Cortex of kidney (tissue), 1 donor: Measurements from ENCODE around the gene PPP1R37.

ENCODE experiments used
- DNase-seq: peaks from one replicate; lab custom pipeline; 2025; lab: John Stamatoyannopoulos, UW

Gene PPP1R37, protein sequence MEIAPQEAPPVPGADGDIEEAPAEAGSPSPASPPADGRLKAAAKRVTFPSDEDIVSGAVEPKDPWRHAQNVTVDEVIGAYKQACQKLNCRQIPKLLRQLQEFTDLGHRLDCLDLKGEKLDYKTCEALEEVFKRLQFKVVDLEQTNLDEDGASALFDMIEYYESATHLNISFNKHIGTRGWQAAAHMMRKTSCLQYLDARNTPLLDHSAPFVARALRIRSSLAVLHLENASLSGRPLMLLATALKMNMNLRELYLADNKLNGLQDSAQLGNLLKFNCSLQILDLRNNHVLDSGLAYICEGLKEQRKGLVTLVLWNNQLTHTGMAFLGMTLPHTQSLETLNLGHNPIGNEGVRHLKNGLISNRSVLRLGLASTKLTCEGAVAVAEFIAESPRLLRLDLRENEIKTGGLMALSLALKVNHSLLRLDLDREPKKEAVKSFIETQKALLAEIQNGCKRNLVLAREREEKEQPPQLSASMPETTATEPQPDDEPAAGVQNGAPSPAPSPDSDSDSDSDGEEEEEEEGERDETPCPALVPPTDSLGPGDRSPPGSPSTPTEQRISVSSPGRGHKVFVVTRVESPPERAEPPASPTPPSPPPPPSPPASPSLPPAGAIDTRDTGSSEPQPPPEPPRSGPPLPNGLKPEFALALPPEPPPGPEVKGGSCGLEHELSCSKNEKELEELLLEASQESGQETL

DNA sequence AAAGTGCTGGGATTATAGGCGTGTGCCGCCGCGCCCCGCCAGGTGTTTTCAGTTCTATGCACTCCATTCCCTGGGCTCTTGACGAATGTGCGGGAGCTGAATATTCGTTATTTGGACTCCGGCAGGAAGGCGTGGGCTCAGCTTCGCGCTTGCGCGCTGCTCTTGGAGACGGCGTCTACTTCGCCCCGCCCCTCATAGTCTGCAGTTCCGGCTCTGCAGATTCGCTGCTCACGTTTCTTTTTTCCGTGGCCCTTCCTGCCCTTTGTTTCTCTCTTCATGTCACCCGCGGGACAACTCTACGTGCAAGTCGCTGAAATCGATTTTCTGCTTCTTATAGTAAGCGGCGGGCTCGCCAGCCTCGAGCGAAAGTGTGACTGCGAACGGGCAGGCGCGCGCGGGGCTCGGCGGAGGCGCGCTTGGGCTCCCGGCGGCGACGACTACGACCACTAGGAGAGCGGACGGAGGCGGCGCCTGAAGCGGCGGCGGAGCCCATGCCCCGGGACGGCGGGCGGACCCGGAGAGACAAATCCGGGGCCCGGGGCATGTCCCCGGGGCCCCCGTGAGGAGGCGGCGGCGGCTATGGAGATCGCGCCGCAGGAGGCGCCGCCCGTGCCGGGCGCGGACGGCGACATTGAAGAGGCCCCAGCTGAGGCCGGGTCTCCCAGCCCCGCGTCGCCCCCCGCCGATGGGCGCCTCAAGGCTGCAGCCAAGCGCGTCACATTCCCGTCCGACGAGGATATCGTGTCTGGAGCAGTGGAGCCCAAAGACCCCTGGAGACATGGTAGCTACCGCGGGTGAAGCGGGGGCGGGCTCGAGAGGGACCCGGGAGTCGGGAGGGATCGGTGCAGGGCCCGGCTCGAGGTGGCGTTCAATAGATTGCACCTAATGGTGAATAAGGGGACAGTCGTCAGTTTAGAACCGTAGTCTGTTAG, at the start of gene PPP1R37:
TSS of gene PPP1R37 (plus strand) at position 433 of the 932 bp plus-strand sequence. CDS start at position 580, 147 bp downstream.
- no peak for DNase-seq

DNA sequence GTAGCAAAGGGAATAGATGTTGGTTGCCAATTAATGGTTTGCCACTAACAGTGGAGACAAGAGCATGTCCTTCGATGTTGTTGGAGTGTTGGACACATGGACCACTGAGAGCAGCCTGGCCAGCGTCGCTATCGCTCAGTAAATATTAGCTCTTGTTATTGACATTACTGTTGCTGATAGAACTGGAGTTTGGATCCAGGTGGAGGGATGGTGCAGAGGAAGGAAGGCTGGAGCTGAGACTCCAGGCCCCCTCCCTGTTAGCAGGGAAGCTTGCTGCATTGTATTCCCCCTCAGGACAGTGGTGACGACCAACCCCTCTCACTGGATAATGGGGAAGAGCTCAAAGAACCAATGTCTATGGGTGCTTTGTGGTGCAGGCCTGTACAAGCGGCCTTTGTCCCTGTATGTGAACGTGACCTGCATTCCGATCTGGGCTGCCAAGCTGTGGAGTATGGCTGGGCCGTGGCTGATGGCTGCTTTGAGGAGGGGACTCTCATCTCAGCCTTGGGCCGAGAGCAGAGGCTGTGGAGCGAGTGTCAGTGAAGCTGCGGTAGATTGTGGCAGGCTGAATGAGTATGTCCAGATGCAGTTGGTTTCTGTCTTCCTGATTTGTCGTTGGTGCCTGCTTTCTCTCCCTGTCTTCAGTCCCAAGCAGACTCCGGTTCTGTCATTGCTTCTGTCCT, 47.2 kb upstream of the PPP1R37 start:
- no peak for DNase-seq

DNA sequence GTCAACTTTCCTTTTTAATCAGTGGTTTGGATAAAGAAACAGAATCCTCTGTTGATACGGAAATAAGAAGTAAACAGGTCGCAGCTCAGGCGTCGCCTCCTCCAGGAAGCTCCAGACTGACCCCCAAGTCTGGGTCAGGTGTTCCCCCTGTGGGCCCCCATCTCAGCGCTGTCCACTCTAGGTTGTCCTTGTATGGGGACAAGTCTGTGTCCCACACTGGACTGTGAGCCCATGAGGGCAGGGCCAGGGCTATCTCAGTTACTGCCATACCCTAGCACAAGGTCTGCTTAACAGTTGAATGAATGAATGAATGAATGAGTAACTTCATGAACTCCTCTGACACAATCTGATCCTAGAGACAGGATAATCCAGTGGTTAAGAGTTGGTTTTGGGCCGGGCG, 46.6 kb upstream of the PPP1R37 start:
- DNase-seq: no peak

DNA sequence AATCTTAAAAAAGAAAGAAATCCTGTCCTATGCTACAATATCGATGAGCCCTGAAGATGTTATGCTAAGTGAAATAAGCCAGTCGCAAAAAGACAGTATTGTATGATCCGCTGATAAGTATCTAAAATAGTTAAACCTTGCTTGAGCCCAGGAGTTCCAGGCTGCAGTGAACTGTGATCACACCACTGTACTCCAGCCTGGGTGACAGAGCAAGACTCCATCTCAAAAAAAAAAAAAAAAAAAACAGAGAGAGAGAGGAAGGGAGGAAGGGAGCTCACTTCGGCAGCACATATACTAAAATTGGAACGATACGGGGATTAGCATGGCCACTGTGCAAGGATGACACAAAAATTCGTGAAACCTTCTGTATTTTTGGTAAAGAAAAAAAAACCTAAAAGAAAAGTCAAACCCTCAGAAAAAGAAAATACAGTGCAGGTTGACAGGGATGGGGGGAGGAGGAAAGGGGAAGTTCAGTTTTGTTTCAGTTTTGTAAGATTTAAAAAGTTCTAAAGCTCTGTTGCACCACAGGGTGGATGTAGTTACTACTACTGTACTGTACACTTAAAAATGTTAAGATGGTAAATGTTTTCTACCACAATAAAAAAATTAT, 45.7 kb upstream of the PPP1R37 start:
- no peak for DNase-seq

DNA sequence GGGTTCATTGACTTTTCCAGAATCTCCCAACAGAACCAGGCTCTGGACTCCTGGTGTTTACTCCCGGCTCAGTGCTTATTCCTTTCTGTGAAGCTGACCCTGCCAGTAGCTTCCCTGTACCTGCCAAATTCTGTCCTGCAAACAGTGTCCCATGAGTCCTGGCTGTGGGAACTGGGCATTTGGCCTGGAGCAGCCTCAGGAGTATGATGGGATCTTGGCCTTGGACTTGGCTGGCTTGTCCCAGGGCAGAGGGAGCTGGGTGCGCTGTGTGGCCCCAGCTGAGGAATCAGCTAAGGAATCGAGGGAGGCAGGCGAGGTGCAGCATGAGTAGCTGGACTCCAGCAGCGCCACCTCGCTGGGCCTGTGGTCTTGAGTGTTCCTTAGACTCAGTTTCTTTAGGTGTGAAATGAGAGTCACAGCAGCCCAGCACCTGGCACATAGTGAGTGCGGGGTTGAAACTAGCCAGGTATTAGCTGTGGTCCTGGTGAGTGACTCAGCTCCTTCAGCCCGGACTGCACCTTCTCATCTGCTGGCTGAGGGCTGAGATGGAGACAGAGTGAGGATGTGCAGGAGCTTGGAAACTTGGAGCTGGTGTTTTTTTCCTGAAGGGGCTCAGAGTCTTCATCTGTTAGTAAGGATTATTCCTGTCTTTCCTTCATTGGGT, 43.8 kb upstream of the PPP1R37 start:
- no peak for DNase-seq

DNA sequence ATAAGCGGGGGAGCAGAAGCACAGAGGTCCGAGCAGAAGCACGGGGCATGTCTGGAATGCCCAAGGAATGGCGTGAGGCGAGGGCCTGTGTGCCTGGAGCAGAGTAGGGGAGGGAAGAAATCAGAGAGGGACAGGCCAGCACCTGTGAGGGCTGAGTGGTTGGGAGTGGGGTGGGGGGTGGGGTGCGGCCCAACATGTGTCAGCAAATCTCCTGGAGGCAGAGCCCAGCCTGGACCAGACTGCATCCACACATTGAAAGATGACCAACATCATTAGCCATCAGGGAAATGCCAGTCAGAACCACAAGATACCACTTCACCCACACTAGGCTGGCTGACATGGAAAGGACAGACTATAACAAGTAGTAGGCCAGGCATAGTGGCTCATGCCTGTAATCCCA, 42.9 kb upstream of the PPP1R37 start:
- DNase-seq: no peak

DNA sequence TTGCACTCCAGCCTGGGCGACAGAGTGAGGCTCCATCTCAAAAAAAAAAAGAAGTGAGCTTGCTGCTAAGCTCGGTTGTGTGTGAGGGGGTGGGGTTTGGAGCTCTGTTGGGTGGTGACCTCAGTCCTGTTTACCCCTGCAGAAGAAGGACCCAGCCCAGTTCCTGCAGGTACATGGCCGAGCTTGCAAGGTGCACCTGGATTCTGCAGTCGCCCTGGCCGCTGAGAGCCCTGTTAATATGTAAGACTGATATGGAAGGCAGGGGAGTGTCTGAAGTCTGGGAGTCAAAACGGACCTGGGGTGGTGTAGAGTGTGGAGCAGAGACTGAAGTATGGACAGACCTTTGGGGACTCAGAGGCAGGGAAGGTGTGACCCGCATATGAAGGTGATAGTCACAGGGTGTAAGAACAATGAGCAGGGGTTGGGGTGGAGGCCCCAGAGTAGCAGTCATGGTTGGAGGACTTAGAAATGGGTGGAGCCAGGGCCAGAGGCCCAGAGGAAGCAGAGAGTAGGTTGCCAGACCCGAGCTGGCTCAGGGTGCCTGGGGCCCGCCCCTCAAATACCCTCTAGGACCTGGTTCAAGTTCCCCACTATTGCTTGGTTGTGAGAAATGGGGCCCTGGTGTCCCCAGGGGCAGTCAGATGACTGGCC, 40.9 kb upstream of the PPP1R37 start:
- DNase-seq: no peak

DNA sequence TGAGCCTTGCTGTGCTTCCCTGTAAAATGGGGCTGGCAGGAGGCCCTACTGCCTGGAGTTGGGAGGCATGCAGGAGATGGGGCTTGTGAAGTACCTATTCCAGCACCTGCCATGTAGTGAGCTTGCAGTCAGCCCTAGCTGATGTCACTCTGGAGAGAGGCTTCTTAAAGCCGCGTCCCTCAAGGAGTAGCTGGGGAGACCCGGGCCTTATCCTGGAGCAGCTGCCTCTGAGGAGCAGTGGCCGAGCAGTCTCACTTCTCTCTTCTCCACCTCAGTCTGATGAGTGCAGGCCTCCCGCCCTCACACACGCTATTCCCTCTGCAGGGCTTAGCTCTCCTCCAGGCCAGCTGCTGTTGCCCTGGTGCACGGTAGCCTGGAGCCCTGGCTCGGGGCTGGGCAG, 36.1 kb upstream of the PPP1R37 start:
- no peak for DNase-seq

DNA sequence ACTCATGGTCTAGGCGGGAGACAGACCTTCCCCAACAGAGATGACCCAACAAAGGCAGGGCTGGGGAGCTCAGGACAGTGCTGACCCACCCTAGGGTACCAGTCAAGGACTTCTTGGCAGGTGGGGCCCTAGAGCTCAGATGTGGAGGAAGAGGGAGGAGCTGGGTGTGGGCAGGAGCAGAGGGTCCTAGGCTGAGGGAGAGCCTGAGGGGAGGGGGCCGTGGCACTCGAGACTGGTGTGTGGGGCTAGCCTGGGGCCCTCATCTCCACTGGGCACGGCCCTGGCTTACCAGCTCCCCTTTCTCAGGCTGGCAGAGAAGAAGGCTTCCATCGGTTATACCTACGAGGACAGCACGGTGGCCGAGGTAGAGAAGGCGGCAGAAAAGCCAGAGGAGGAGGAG, 35.5 kb upstream of the PPP1R37 start:
- DNase-seq: no peak

DNA sequence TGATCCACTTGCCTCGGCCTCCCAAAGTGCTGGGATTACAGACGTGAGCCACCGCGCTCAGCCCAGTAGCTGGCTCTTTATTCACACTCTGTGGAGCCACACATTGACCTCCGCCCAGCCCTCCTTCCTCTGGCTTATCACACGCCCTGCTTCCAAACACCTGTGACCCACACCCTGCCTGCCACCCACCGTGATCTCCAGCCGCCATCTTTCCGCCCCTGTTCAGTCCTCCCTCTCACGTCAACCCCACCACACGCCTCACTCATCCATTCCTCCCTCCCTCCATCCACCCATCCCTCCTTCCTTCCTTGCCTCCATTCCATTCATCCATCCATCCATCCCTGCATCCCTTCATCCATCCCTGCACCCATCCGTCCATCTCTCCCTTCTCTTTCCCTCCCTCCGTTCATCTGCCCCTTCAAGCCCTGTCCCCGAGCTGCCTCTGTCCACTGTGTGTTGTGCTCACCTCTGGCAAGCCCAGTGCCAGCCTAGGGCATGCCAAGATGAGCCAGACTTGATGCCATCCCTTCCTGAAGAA, 34.3 kb upstream of the PPP1R37 start:
- DNase-seq: no peak

DNA sequence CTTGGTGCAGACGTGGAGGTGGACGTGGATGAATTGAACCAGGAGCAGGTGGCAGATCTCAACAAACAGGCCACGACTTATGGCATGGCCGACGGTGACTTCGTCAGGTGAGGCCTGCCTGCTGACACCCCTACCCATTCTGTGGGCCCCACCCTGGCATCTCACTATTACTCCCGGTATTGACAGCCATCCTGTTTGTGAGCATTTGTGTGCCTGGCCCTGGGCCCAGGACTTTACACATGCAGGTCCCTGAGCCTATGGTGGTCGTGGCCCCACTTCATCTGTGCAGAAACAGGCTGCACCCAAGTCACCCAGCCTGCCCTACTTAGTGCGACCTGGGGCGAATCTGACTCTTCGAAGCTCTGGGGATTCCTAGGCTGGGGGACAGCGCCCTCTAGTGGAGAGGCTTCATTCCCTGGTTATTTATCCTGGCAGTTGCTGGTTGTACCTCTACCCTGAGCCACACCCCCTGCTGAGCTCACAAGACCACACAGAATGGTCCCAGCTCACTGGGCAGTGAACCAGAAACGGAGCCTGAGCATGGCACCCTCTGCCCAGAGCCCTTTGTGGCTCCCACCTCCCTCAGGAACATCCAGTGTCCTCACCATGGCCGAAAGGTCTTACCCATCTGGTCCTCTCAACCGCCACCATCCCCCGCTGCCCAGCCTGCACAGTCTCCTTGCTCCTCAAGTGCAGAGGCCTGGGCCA, 33.6 kb upstream of the PPP1R37 start:
- no peak for DNase-seq

DNA sequence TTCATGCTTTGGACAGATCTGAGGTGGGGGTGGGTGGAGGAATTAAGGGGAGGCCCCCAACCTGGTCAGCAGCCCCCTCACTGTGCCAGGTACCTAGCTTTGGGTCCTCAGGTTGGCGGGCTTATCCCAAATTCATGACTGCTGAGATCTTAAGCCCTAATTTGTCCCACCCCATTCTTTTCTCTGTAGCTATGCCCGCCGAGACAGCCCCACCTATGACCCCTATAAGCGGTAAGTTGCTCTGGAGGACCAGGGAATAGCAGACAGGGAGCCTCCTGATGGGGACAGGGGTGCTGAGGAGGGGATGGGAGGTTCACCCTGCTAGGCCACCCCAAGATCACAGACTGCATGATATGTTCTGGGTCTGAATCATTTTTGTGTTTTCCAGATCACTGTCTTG, 31.0 kb upstream of the PPP1R37 start:
- DNase-seq: no peak

DNA sequence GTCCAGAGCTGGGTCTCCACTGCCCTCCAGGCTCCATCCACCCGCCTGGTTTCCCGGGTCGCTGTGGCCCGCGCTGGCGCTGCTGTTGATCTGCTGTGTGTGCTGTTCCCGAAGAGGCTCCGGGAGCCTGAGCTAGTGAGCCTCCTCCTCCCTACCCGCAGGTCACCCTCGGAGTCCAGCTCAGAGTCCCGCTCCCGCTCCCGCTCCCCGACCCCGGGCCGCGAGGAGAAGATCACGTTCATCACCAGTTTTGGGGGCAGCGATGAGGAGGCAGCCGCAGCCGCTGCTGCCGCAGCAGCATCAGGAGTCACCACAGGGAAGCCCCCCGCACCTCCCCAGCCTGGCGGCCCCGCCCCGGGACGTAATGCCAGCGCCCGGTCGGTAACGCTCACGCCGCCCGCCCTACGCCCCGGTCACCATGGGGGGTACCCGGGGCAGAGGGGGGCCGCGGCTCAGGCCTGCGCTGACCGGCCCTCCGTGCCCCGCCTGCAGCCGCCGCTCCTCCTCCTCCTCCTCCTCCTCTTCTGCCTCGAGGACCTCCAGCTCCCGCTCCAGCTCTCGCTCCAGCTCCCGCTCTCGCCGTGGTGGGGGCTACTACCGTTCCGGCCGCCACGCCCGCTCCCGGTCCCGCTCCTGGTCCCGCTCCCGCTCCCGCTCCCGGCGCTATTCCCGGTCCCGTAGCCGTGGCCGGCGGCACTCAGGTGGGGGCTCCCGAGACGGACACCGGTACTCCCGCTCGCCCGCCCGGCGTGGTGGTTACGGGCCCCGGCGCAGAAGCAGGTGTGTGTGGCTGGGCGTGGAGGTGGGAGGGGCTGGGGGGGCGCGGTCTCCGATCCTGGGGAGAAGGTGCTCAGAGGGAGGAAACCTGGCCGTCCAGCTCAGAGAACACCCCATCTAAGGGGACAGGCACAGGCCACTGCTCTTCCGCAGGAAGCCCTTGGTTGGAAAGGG, 28.9 kb upstream of the PPP1R37 start:
- DNase-seq: no peak

DNA sequence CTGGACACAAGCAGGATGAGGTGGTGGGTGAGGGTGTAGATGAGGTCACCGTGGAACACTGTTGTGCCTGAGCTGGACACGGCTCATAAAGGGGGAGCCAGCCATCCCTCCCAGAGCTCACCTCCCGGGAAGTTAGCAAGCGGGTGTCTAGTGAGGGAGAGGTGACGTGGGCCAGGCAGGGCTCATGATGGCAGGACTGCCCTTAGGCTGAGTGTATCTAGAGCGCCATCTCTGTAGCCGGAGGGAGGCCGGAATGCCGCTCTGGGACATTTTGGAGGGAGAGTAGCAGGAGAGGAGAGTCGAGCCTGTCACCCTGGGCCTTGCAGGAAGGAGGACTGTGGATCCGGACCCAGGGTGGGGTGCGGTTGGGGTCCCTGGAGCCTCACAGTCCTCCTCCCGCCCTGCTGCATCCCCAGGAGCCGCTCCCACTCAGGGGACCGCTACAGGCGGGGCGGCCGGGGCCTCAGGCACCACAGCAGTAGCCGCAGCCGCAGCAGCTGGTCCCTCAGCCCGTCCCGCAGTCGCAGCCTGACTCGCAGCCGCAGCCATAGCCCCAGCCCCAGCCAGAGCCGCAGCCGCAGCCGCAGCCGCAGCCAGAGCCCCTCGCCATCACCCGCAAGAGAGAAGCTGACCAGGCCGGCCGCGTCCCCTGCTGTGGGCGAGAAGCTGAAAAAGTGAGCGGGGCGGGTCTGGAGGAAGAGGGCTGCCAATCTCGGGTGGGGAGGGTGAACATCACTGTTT, 25.9 kb upstream of the PPP1R37 start:
- no peak for DNase-seq

DNA sequence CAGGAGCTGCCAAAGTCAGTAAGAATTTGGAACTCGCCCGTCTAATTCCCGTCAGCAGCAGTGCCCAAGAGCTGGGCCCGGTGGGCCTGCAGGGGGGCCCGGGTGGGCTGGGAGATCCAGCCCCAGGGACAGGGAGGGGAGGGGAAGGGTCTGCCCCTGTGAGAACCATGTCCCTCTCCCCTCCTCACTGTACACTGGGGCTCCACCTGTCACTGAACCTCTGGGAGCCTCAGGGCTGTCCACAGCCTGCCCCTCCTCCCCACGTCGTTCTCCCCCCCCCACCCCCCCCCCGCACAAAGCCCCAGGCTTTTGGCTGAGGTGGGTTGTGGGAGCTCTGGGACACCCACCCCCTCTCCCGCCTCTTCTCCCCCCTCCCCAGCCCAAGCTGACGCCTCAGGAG, 24.9 kb upstream of the PPP1R37 start:
- DNase-seq: no peak

DNA sequence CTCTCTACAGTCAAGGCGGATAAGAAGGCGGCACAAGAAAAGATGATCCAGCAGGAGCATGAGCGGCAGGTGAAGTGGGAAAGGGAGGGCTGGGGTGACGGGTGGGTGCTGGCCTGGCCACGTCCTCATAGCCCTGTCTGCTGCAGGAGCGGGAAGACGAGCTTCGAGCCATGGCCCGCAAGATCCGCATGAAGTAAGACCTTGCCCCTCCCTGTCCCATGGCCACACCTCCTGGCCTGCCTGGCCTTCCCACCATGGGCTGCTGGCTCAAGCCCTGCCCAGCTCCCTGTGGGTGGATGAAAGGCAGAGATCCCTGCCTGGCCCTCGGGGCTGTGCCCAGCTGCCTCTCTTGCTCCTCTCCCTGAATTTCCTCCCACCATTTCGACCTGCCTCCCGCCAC, 23.9 kb upstream of the PPP1R37 start:
- no peak for DNase-seq

DNA sequence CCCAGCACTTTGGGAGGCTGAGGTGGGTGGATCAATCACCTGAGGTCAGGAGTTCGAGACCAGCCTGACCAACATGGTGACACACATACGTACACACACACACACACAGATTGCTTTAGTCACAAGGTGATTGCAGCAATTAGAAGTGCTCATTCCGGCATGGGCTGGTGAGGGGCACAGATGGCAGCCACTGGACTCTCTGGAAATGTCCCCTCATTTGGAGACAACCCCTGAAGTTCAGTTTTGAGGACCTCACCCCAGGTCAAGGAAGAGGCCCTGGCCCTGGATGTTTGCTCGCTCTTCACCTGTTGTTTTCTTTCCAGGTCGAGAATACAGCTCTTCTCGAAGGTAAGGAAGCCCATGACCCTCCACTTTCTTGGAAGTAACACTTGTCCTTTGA, 22.8 kb upstream of the PPP1R37 start:
- DNase-seq: no peak
